Progenitor cell of endocrine pancreas (in vitro differentiated cells): ENCODE measurements around the gene GCLM. TPM values are rescaled to one million over a fixed set of nuclear protein-coding genes. Genes with fewer than 3 reads are reported as not detected.

Experiments
- DNase-seq: peaks from one replicate; pipeline ENCODE4 v3.0.0; 2021; ENCODE audit warnings: low spot score; ENCODE audit not compliant: unreplicated experiment
- H3K27ac Mint-ChIP-seq: 2 replicates; pipeline ENCODE4 v1.8.0; 2021; ENCODE audit warnings: mild to moderate bottlenecking, moderate library complexity, mixed read lengths
- H3K27me3 Mint-ChIP-seq: 2 replicates; pipeline ENCODE4 v1.8.0; 2021; ENCODE audit warnings: mixed read lengths
- H3K36me3 Mint-ChIP-seq: 2 replicates; pipeline ENCODE4 v1.8.0; 2022; ENCODE audit warnings: mixed read lengths; ENCODE audit not compliant: insufficient read depth
- H3K4me1 Mint-ChIP-seq: 2 replicates; pipeline ENCODE4 v1.8.0; 2021; ENCODE audit warnings: low read depth, mixed read lengths
- H3K4me3 Mint-ChIP-seq: 2 replicates; pipeline ENCODE4 v1.8.0; 2021; ENCODE audit warnings: low read depth, mild to moderate bottlenecking, moderate library complexity, mixed read lengths
- H3K9me3 Mint-ChIP-seq: 2 replicates; pipeline ENCODE4 v1.8.0; 2021; ENCODE audit warnings: low read depth, mixed read lengths
- total RNA-seq: library from RNA; stranded (reverse); gene quantifications from 2 replicates; pipeline ENCODE4 v1.2.1, GENCODE V29; 2021
- TF ChIP-seq, protein P1 (sequence below): fragments of 200-600 bp; sonication (generic); IDR thresholded peaks from one replicate; pipeline ENCODE4 v1.5.0; 2021; ENCODE audit warnings: antibody characterized with exemption, mild to moderate bottlenecking; ENCODE audit not compliant: unreplicated experiment

The GCLM gene
- total RNA-seq, 1 donor from 2014 or later: 16.2 TPM

DNA sequence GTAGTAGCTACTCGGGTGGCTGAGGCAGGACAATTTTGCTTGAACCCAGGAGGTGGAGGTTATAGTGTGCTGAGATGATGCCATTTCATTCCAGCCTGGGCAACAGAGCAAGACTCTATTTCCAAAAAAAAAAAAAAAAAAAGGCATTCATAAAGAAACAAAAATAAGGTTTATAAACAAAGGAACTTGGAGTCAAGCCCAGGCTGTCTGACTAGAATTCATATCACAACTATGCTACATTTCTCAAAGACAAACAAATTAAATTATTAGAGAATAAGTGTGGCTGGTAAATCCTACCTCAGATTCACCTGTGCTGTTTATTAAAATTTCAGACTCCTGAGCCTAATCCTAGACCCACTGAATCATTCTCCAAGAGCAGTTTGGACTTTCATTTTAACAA lies 4.2 kb downstream of the GCLM start:
- no peak overlapping the region for H3K4me3 Mint-ChIP-seq
- peaks cover 3% of the 10 kb centered on the region for H3K27me3 Mint-ChIP-seq
- TF ChIP-seq, protein P1, sequence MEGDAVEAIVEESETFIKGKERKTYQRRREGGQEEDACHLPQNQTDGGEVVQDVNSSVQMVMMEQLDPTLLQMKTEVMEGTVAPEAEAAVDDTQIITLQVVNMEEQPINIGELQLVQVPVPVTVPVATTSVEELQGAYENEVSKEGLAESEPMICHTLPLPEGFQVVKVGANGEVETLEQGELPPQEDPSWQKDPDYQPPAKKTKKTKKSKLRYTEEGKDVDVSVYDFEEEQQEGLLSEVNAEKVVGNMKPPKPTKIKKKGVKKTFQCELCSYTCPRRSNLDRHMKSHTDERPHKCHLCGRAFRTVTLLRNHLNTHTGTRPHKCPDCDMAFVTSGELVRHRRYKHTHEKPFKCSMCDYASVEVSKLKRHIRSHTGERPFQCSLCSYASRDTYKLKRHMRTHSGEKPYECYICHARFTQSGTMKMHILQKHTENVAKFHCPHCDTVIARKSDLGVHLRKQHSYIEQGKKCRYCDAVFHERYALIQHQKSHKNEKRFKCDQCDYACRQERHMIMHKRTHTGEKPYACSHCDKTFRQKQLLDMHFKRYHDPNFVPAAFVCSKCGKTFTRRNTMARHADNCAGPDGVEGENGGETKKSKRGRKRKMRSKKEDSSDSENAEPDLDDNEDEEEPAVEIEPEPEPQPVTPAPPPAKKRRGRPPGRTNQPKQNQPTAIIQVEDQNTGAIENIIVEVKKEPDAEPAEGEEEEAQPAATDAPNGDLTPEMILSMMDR: no peak
- no peak for DNase-seq
- no peak overlapping the region for H3K27ac Mint-ChIP-seq
- peaks cover 31% of the 10 kb centered on the region for H3K4me1 Mint-ChIP-seq
- H3K36me3 Mint-ChIP-seq: peaks cover 2% of the 10 kb centered on the region
- H3K9me3 Mint-ChIP-seq: peaks cover 3% of the 10 kb centered on the region

DNA sequence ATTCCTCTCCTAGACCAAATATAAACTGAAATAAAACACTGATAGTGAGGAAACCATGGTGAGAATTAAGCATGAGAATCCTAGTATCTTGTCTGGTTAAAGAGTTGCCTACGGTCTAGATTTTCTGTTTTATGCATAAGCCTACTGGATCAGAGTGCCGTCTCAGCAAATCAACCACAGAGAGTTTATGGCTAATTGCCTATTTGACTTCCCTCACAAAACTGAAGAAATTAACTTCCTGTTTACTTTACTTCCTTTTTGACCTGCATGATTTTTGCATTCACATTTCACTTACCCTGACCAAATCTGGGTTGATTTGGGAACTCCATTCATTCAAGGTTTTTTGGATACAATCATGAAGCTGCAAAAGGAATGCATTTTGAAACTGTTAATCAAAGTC lies 5.0 kb downstream of the GCLM start:
- H3K36me3 Mint-ChIP-seq: peaks cover 2% of the 10 kb centered on the region
- H3K4me1 Mint-ChIP-seq: peaks cover 31% of the 10 kb centered on the region
- H3K27ac Mint-ChIP-seq: no peak overlapping the region
- peaks cover 3% of the 10 kb centered on the region for H3K27me3 Mint-ChIP-seq
- no peak overlapping the region for H3K4me3 Mint-ChIP-seq
- DNase-seq: no peak
- TF ChIP-seq, protein P1: no peak
- no peaks in the 10 kb centered on the region for H3K9me3 Mint-ChIP-seq

DNA sequence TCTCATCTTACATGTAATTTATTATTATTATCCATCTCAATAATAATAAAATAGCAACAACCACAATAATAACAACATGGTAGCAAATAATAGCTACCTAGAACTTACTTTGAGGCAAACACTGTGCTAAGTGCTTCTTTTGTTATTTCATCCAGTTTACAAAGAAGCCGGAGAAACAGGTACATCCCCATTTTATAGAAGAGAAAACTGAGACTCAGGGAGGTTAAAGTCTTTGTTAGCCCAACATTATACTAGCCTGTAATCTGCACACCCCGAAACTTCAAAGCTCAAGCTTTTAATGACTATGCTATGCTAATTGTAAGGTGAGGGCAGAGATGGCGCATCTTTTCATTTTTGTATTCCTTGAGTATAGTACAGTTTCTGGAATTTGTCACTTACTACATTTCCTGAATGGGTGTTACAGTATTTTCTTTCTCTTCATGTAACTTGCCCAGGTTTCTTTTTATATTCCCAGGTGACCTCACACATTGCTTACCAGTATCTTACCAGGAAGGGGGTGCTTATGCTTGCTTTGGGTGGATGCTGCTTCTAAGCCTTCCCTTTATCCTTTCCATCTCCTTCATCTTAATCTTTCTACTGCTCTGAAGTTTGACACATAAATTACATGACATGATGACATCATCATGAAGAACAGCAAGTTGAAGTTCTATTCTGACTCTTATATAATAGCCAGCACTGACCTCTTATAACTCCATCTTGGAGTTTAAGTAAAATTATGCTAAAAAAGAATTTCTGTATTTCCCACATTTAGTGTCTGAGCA lies 8.3 kb downstream of the GCLM start:
- Mint-ChIP-seq H3K4me3 (no peak overlapping the region), H3K27ac (no peak overlapping the region), H3K4me1 (peaks cover 10% of the 10 kb centered on the region), H3K9me3 (no peaks in the 10 kb centered on the region), H3K27me3 (no peaks in the 10 kb centered on the region), H3K36me3 (peaks cover 4% of the 10 kb centered on the region)
- DNase-seq: no peak
- TF ChIP-seq, protein P1: no peak

DNA sequence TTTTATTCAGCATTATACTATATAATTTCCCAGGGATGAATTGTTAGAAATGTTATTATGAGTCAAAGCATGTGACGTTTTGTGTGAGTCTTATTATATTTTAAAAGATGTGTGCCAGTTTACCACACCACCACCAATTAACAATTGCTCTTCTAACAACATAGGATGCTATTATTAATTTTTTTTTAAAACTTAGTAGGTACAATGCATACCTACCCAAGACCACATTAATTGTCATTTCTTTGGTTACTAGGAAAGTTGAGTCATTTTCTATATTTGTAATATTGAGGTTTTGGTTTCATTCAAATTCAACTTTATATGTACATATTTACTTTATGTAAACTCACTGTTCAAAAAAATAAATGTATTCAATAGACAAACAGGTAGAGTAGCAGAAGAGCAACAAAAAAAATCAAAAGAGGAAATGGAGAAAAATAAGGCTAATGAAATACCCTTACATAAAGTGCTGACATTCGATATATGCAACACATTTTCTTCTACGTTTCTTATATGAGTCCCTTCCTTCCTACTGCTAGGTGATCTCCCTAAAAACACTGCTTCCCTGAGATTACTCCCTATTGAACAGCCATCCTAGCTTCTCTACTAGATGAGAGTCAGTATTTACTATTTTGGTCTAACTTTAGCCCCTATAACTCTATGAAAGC lies 9.6 kb downstream of the GCLM start:
- Mint-ChIP-seq H3K4me3 (no peak overlapping the region), H3K4me1 (peaks cover 8% of the 10 kb centered on the region), H3K27me3 (no peaks in the 10 kb centered on the region), H3K36me3 (peaks cover 5% of the 10 kb centered on the region), H3K9me3 (no peaks in the 10 kb centered on the region), H3K27ac (no peak overlapping the region)
- DNase-seq: no peak
- TF ChIP-seq, protein P1: no peak

DNA sequence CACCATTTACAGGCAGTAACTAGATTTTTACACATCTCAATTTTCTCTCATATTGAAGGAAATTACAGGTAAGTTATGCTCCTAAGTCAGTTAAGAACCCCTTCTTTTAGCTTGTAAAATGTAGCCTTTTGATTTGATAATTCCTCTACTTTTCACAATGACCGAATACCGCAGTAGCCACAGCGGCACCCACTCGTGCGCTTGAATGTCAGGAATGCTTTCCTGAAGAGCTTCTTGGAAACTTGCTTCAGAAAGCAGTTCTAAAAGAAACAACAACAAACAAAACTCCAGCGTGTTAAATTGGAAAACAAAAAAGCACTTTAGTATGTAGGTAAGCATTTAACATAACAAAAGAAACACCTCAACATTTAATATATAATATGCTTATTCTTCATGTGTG lies 20.3 kb downstream of the GCLM start:
- Mint-ChIP-seq H3K9me3 (no peaks in the 10 kb centered on the region), H3K27me3 (no peaks in the 10 kb centered on the region), H3K36me3 (peaks cover 3% of the 10 kb centered on the region), H3K4me3 (no peak overlapping the region), H3K4me1 (peaks cover 2% of the 10 kb centered on the region), H3K27ac (no peak overlapping the region)
- TF ChIP-seq, protein P1: no peak
- DNase-seq: no peak
